Erythroblast (primary cell): Measurements from ENCODE around the gene EPSTI1.

Source experiments
- GATA1 ChIP-seq: IDR thresholded peaks from 2 replicates; pipeline ENCODE4 v1.6.1; 2011; ENCODE audit warnings: low read depth, mild to moderate bottlenecking, control low read depth, low read length, moderate library complexity
- POLR2A ChIP-seq: IDR thresholded peaks from 2 replicates; pipeline ENCODE4 v1.6.1; 2011; ENCODE audit warnings: mild to moderate bottlenecking, low read length

- TF ChIP-seq POLR2A (no peak), GATA1 (no peak)
These were observed 24.4 kb downstream of the EPSTI1 start for GRCh38 chr13:42967660-42968059.
